ENCODE results near the gene SDK1. TPM values are rescaled to one million over a fixed set of nuclear protein-coding genes. Genes with fewer than 3 reads are reported as not detected.

The SDK1 gene
- total RNA-seq, 4 donors from 2014 or later, result 3.7 to 80.9 (median 13.1) TPM

GRCh38 chr7:4113976-4114375, 812.9 kb downstream of the SDK1 start:
- no peaks in the 10 kb centered on the region for H3K9me3 ChIP-seq
- H3K4me1 ChIP-seq, result no peaks in the 10 kb centered on the region
- H3K27me3 ChIP-seq, result no peaks in the 10 kb centered on the region
- no peak for DNase-seq
- H3K36me3 ChIP-seq, result no peaks in the 10 kb centered on the region
- no peak for TF ChIP-seq POLR2A (IDR thresholded peaks at IDR 0.05)
- TF ChIP-seq, protein P1, sequence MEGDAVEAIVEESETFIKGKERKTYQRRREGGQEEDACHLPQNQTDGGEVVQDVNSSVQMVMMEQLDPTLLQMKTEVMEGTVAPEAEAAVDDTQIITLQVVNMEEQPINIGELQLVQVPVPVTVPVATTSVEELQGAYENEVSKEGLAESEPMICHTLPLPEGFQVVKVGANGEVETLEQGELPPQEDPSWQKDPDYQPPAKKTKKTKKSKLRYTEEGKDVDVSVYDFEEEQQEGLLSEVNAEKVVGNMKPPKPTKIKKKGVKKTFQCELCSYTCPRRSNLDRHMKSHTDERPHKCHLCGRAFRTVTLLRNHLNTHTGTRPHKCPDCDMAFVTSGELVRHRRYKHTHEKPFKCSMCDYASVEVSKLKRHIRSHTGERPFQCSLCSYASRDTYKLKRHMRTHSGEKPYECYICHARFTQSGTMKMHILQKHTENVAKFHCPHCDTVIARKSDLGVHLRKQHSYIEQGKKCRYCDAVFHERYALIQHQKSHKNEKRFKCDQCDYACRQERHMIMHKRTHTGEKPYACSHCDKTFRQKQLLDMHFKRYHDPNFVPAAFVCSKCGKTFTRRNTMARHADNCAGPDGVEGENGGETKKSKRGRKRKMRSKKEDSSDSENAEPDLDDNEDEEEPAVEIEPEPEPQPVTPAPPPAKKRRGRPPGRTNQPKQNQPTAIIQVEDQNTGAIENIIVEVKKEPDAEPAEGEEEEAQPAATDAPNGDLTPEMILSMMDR (IDR thresholded peaks at IDR 0.05), result no peak
- H3K27ac ChIP-seq, result no peak overlapping the region
- H3K4me3 ChIP-seq, result no peak overlapping the region

DNA sequence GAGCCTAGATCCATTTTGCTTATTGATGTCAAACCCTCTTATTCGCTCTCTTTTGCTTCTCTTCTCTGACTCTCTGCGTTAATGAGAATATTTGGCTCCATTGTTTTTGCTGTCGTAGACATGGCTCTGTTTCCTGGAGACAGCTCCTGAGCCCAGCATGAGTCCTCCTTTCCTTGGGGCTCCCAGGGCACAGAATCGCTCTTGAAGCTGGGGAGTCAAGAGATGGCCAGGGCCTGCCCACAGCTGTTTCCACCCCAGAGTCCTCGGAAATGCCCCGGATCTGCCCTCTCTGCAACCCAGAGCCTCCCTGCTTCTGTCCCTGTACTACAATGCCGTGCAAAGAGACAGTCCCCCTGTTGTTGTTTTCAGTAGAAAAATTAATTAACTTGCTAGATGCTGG, 814.4 kb downstream of the SDK1 start:
- Histone ChIP-seq H3K27me3 (no peaks in the 10 kb centered on the region), H3K27ac (no peak overlapping the region), H3K4me3 (no peak overlapping the region), H3K9me3 (no peaks in the 10 kb centered on the region), H3K4me1 (no peaks in the 10 kb centered on the region), H3K36me3 (no peaks in the 10 kb centered on the region)
- peak in 1 of 3 donors; percentile 9 for DNase-seq
- no peak for TF ChIP-seq POLR2A (IDR thresholded peaks at IDR 0.05)
- TF ChIP-seq, protein P1 (IDR thresholded peaks at IDR 0.05), result no peak

DNA sequence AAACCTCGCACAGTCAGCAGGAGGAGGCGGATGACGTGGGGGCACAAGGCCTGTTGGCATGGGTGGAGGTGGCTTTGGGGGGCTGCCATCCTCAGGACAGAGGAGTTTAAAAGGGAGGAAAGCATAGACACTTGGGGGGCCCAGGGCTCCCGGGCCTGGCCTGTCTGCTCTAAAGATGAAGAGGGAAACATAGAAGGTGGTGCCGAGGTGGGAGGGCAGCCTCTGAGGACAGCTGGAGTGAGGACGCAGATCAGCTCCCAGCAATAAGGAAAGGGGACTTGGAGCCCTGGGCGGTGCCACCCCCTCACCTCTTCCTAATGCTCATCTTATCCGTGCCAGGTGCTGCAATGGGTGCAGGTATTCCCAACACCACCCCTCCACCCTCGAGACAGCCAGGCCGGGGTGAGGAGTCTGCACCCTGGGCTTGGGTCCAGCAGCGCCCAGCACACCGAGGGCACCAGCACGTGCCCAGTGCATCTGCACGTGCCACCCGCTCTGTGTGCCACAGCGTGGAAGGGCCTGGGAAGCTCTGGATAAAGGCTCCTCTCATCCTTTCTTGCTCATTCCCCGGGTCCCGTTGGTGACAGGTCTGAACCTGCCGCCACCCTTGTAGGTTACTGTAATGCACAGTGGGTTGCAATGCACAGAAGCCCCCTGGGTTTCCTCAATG, 815.0 kb downstream of the SDK1 start:
- Histone ChIP-seq H3K36me3 (no peaks in the 10 kb centered on the region), H3K4me1 (no peaks in the 10 kb centered on the region), H3K9me3 (no peaks in the 10 kb centered on the region), H3K4me3 (no peak overlapping the region), H3K27me3 (no peaks in the 10 kb centered on the region), H3K27ac (no peak overlapping the region)
- DNase-seq, result peak in 1 of 3 donors; percentile 39
- TF ChIP-seq, protein P1 (IDR thresholded peaks at IDR 0.05), result no peak
- no peak for TF ChIP-seq POLR2A (IDR thresholded peaks at IDR 0.05)

DNA sequence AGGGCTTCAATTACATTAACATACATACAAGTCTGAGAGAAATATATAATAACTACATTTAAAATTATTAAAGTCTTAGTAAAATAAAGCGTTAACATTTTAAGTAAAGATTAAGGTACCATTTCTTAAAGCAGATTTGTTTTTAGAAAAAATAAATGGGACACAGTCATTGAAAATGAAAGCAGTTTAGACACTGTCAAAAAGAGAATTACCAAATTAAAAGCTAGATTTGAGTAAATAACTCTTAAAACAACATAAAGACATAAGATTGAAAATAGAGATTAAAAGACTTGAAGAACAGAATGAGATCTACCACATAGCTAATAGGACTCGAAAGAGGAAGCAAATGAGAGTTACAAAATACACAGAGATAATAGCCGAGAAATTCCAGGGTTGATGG, 818.8 kb downstream of the SDK1 start:
- H3K36me3 ChIP-seq, result no peaks in the 10 kb centered on the region
- TF ChIP-seq, protein P1 (IDR thresholded peaks at IDR 0.05), result no peak
- TF ChIP-seq POLR2A (IDR thresholded peaks at IDR 0.05), result no peak
- no peaks in the 10 kb centered on the region for H3K4me1 ChIP-seq
- H3K27ac ChIP-seq, result no peak overlapping the region
- peaks cover 0 to 4% (median 0%) of the 10 kb centered on the region in 4 donors for H3K9me3 ChIP-seq
- no peaks in the 10 kb centered on the region for H3K27me3 ChIP-seq
- no peak overlapping the region for H3K4me3 ChIP-seq
- no peak for DNase-seq

- no peaks in the 10 kb centered on the region for H3K36me3 ChIP-seq
- H3K4me1 ChIP-seq, result no peaks in the 10 kb centered on the region
- no peaks in the 10 kb centered on the region for H3K27me3 ChIP-seq
- DNase-seq, result no peak
- TF ChIP-seq, protein P1 (IDR thresholded peaks at IDR 0.05), result no peak
- no peak for TF ChIP-seq POLR2A (IDR thresholded peaks at IDR 0.05)
- H3K4me3 ChIP-seq, result no peak overlapping the region
- peaks cover 0 to 7% (median 0%) of the 10 kb centered on the region in 4 donors for H3K9me3 ChIP-seq
- no peak overlapping the region for H3K27ac ChIP-seq
These were observed 822.3 kb downstream of the SDK1 start for GRCh38 chr7:4123346-4123745.
